Right renal cortex interstitium (tissue), 3 donors: ENCODE measurements around the gene CEP57. TPM values are rescaled to one million over a fixed set of nuclear protein-coding genes. Genes with fewer than 3 reads are reported as not detected.
"Not testable (repeated sequence)": the region's sequence is repeated elsewhere in the genome, so short reads cannot be mapped to it uniquely, and the experiment has no call there.

Experiments used
- DNase-seq, 3 donors: peaks; one replicate each; pipeline ENCODE4 v3.0.0-alpha.2; 2013; ENCODE audit warnings: low read depth in 3 of 3, low spot score in 2 of 3
- polyA plus RNA-seq, 3 donors: library from polyadenylated mRNA; unstranded; fragments of 120-200 nt; gene quantifications; one replicate each; pipeline ENCODE4 v1.2.1, GENCODE V29; 2013; ENCODE audit not compliant: insufficient read length in 3 of 3

CEP57 gene
- polyA plus RNA-seq, 3 donors = 78.6 to 88.6 (median 87.3) TPM

GRCh38 chr11:95850137-95850536, 59.8 kb downstream of the CEP57 start:
- DNase-seq = no peak

GRCh38 chr11:95853138-95853537, 62.8 kb downstream of the CEP57 start:
- DNase-seq = no peak

GRCh38 chr11:95853862-95854261, 63.6 kb downstream of the CEP57 start:
- DNase-seq = no peak

- DNase-seq = not testable (repeated sequence)
These were observed 64.1 kb downstream of the CEP57 start for GRCh38 chr11:95854362-95854761.

- not testable (repeated sequence) for DNase-seq
These were observed 69.7 kb downstream of the CEP57 start for GRCh38 chr11:95860024-95860423.

- no peak for DNase-seq
These were observed 73.3 kb downstream of the CEP57 start for GRCh38 chr11:95863486-95864140.

- no peak for DNase-seq
These were observed 76.8 kb downstream of the CEP57 start for GRCh38 chr11:95867105-95867504.

GRCh38 chr11:95870877-95871276, 80.6 kb downstream of the CEP57 start:
- DNase-seq = not testable (repeated sequence)

- no peak for DNase-seq
These were observed 87.0 kb downstream of the CEP57 start for GRCh38 chr11:95877291-95877690.

Other genes starting within 250 kb of the CEP57 start
- 10 to 100 TPM; 55.0 to 67.2 (median 65.6) TPM for gene FAM76B, start 716 bp upstream of the CEP57 start, polyA plus RNA-seq
- gene MTMR2, start 133.6 kb downstream of the CEP57 start, polyA plus RNA-seq = 10 to 100 TPM; 58.4 to 63.8 (median 61.5) TPM